OCI-LY7 (cell line): Measurements from ENCODE around the gene CCDC201. TPM values are rescaled to one million over a fixed set of nuclear protein-coding genes. Genes with fewer than 3 reads are reported as not detected.

Experiments used
- BruUV-seq: library from RNA; stranded (reverse); fragments of 400-500 nt; replicated peaks from 2 replicates; lab custom pipeline; 2021; lab: Mats Ljungman, UMichigan
- CTCF ChIA-PET: fragments of 300-600 bp; sonication (Branson Sonifier 250); formaldehyde crosslinking; loops from one replicate; lab custom pipeline; 2022; ENCODE audit warnings: antibody characterized with exemption; ENCODE audit not compliant: unreplicated experiment; lab: Charles Lee
- POLR2A ChIA-PET: fragments of 300-600 bp; sonication (Branson Sonifier 250); formaldehyde crosslinking; loops from one replicate; lab custom pipeline; 2022; ENCODE audit warnings: antibody characterized with exemption; lab: Charles Lee
- DNase-seq: peaks from one replicate; pipeline ENCODE4 v3.0.0-alpha.2; 2015; ENCODE audit warnings: low spot score
- H2AFZ ChIP-seq: fragments of 200-600 bp; sonication (generic), shearing (Covaris generic); 2 replicates; pipeline ENCODE4 v1.6.1; 2014; ENCODE audit warnings: mild to moderate bottlenecking, antibody characterized with exemption, low read length, moderate library complexity
- H3K27ac ChIP-seq: fragments of 200-600 bp; sonication (generic); 2 replicates; pipeline ENCODE4 v1.5.1; 2014; ENCODE audit warnings: mixed run types, low read depth, mild to moderate bottlenecking, moderate library complexity, low read length, inconsistent platforms; ENCODE audit not compliant: poor library complexity, severe bottlenecking
- H3K36me3 ChIP-seq: fragments of 200-600 bp; sonication (generic); 2 replicates; pipeline ENCODE4 v1.6.1; 2014; ENCODE audit warnings: mild to moderate bottlenecking, antibody characterized with exemption, low read length, moderate library complexity, mixed read lengths; ENCODE audit not compliant: insufficient read depth
- H3K4me1 ChIP-seq: fragments of 200-600 bp; sonication (generic); 2 replicates; pipeline ENCODE4 v1.5.1; 2014; ENCODE audit warnings: mild to moderate bottlenecking, low read length; ENCODE audit not compliant: insufficient read depth, poor library complexity, severe bottlenecking
- H3K4me2 ChIP-seq: fragments of 200-600 bp; sonication (generic); 2 replicates; pipeline ENCODE4 v1.6.1; 2014; ENCODE audit warnings: mild to moderate bottlenecking, low read length
- H3K4me3 ChIP-seq: fragments of 200-600 bp; sonication (generic); 2 replicates; pipeline ENCODE4 v1.5.1; 2014; ENCODE audit warnings: mild to moderate bottlenecking, low read depth, low read length; ENCODE audit not compliant: poor library complexity, severe bottlenecking
- H3K79me2 ChIP-seq: fragments of 200-600 bp; sonication (generic); 2 replicates; pipeline ENCODE4 v1.6.1; 2016; ENCODE audit warnings: low read depth, mild to moderate bottlenecking, low read length, moderate library complexity, mixed read lengths; ENCODE audit not compliant: insufficient read depth
- H3K9me2 ChIP-seq: fragments of 200-600 bp; sonication (generic); 2 replicates; pipeline ENCODE4 v1.6.1; 2016; ENCODE audit warnings: mild to moderate bottlenecking, low read length, mixed read lengths; ENCODE audit not compliant: insufficient read depth
- H3K9me3 ChIP-seq: fragments of 200-600 bp; sonication (generic); 2 replicates; pipeline ENCODE4 v1.6.1; 2014; ENCODE audit warnings: mild to moderate bottlenecking, mixed run types, low read length, mixed read lengths
- H4K20me1 ChIP-seq: fragments of 200-600 bp; sonication (generic); 2 replicates; pipeline ENCODE4 v1.6.1; 2014; ENCODE audit warnings: mild to moderate bottlenecking, antibody characterized with exemption, low read length, moderate library complexity, mixed read lengths; ENCODE audit not compliant: insufficient read depth
- EZH2phosphoT487 ChIP-seq: fragments of 200-600 bp; sonication (generic); IDR thresholded peaks from 2 replicates; pipeline ENCODE4 v1.6.1; 2018; ENCODE audit warnings: low read depth, borderline replicate concordance, mild to moderate bottlenecking, mixed run types, antibody characterized with exemption, low read length, moderate library complexity, mixed read lengths
- intact Hi-C: fragments of 100-400 bp; cut with micrococcal nuclease; formaldehyde crosslinking; loops from one replicate; pipeline ENCODE4 v1.10.0; 2022; ENCODE audit not compliant: unreplicated experiment
- total RNA-seq, 2 experiments: library from RNA; depleted of rRNA in 1 of 2; stranded (reverse); fragments of >200 nt in 1 of 2; shearing (Covaris generic) in 1 of 2; gene quantifications; 2 replicates each; pipeline ENCODE4 v1.2.3, GENCODE V29; 2014 to 2022
- TF ChIP-seq, protein P1 (sequence below): fragments of 200-600 bp; sonication (generic); conservative IDR thresholded peaks from 2 replicates; pipeline ENCODE4 v1.5.1; 2014; ENCODE audit warnings: mild to moderate bottlenecking, antibody characterized with exemption, low read length, moderate library complexity, mixed read lengths

Gene CCDC201
- total RNA-seq, 2 experiments from 2014 or later, result not detected

DNA sequence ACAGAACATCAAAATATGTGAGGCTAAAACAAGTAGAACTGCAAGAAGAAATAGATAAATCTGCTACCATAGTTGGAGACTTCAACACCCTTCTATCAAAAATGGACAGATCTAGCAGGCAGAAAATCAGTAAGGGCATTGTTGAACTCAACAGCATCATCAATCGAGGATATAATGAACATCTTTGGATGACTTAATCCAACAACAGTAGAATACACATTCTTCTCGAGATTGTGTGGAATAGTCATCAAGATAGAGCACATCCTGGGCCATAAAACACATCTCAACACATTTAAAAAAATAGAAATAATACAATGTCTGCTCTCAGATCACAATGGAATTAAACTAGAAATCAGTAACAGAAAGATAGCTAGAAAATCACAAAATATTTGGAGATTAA, 25.3 kb upstream of the CCDC201 start:
- DNase-seq, result no peak
- Histone ChIP-seq H2AFZ (no peak overlapping the region), H3K4me1 (no peaks in the 10 kb centered on the region), H3K79me2 (no peaks in the 10 kb centered on the region), H3K4me3 (no peak overlapping the region), H3K9me2 (no peaks in the 10 kb centered on the region), H3K9me3 (no peaks in the 10 kb centered on the region), H3K27ac (no peak overlapping the region), H3K36me3 (no peaks in the 10 kb centered on the region), H4K20me1 (no peaks in the 10 kb centered on the region), H3K4me2 (no peak overlapping the region)
- TF ChIP-seq, protein P1, sequence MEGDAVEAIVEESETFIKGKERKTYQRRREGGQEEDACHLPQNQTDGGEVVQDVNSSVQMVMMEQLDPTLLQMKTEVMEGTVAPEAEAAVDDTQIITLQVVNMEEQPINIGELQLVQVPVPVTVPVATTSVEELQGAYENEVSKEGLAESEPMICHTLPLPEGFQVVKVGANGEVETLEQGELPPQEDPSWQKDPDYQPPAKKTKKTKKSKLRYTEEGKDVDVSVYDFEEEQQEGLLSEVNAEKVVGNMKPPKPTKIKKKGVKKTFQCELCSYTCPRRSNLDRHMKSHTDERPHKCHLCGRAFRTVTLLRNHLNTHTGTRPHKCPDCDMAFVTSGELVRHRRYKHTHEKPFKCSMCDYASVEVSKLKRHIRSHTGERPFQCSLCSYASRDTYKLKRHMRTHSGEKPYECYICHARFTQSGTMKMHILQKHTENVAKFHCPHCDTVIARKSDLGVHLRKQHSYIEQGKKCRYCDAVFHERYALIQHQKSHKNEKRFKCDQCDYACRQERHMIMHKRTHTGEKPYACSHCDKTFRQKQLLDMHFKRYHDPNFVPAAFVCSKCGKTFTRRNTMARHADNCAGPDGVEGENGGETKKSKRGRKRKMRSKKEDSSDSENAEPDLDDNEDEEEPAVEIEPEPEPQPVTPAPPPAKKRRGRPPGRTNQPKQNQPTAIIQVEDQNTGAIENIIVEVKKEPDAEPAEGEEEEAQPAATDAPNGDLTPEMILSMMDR, result no peak
- TF ChIP-seq EZH2phosphoT487, result no peak
- POLR2A ChIA-PET, result no interaction called here
- intact Hi-C loops, result no loop called here
- no TSS peak for BruUV-seq
- CTCF ChIA-PET, result no interaction called here

DNA sequence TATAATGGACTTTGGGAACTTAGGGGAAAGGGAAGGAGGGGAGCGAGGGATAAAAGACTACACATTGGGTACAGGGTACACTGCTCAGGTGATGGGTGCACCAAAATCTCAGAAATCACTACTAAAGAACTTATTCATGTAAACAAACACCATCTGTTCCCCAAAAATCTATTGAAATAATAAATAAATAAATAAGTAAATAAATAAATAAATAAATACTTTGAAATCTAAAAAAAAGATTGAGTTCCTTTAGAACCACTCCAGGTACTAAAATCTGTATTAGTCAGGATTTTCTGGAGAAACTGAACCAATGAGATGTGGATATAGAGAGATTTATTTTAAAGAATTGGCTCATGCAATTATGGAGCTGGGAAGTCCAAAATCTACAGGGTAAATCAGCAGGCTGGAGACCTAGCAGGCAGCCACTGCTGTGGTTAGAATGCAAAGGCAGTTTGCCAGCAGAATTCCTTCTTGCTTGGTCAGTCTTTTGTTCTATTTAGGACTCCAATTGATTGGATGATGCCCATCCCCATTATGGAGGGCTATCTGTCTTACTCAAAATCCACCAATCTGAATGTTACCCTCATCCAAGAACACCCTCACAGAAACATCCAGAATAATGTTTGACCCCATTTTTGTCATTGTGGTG, 24.3 kb upstream of the CCDC201 start:
- Histone ChIP-seq H3K79me2 (no peaks in the 10 kb centered on the region), H3K4me3 (no peak overlapping the region), H3K4me1 (no peaks in the 10 kb centered on the region), H3K27ac (no peak overlapping the region), H4K20me1 (no peaks in the 10 kb centered on the region), H3K4me2 (no peak overlapping the region), H3K9me3 (no peaks in the 10 kb centered on the region), H2AFZ (no peak overlapping the region), H3K36me3 (no peaks in the 10 kb centered on the region), H3K9me2 (no peaks in the 10 kb centered on the region)
- intact Hi-C loops, result no loop called here
- POLR2A ChIA-PET, result no interaction called here
- CTCF ChIA-PET, result no interaction called here
- BruUV-seq, result no TSS peak
- TF ChIP-seq, protein P1, result no peak
- no peak for TF ChIP-seq EZH2phosphoT487
- DNase-seq, result no peak

- intact Hi-C loops, result no loop called here
- no peak overlapping the region for H3K4me2 ChIP-seq
- H3K9me3 ChIP-seq, result no peaks in the 10 kb centered on the region
- H2AFZ ChIP-seq, result no peak overlapping the region
- no peaks in the 10 kb centered on the region for H3K79me2 ChIP-seq
- TF ChIP-seq EZH2phosphoT487, result no peak
- TF ChIP-seq, protein P1, result no peak
- ChIA-PET POLR2A (no interaction called here), CTCF (no interaction called here)
- no TSS peak for BruUV-seq
- no peaks in the 10 kb centered on the region for H3K36me3 ChIP-seq
- no peak for DNase-seq
- H4K20me1 ChIP-seq, result no peaks in the 10 kb centered on the region
- no peak overlapping the region for H3K27ac ChIP-seq
- H3K4me3 ChIP-seq, result no peak overlapping the region
- no peaks in the 10 kb centered on the region for H3K4me1 ChIP-seq
- no peaks in the 10 kb centered on the region for H3K9me2 ChIP-seq
These were observed 21.8 kb upstream of the CCDC201 start for GRCh38 chr7:45894665-45895062.
